Measurements from ENCODE around the gene PAPPA2.
"Not testable (repeated sequence)": the region's sequence is repeated elsewhere in the genome, so short reads cannot be mapped to it uniquely, and the experiment has no call there.

Gene PAPPA2

GRCh38 chr1:176462674-176463378 lies at the start of gene PAPPA2:
Gene PAPPA2 (plus strand): TSS chr1:176463175. CDS start chr1:176556323, 93,148 bp downstream.
- Histone ChIP-seq H3K36me3 (ENCODE audit: control insufficient read depth, insufficient read depth, low read length, severe bottlenecking) (no peaks in the 10 kb centered on the region), H3K27me3 (replicated peaks; ENCODE audit: control insufficient read depth, insufficient read depth, low read length) (no peaks in the 10 kb centered on the region), H3K9me3 (ENCODE audit: control insufficient read depth, low read length) (peaks cover 6% of the 10 kb centered on the region), H3K4me3 (ENCODE audit: low read length) (no peak within 1 kb of the TSS), H3K4me1 (ENCODE audit: control insufficient read depth, insufficient read depth, low read length) (no peaks in the 10 kb centered on the region), H3K9ac (ENCODE audit: low read length) (no peak within 1 kb of the TSS)
- no peak for DNase-seq (ENCODE audit: low read depth)

- no peaks in the 10 kb centered on the region for H3K9me3 ChIP-seq (ENCODE audit: control insufficient read depth, low read length)
Observed at GRCh38 chr1:176416777-176417176, 46.2 kb upstream of the PAPPA2 start.

GRCh38 chr1:176419608-176420007 lies 43.4 kb upstream of the PAPPA2 start:
- not testable (repeated sequence) for DNase-seq (ENCODE audit: low read depth); H3K27me3 ChIP-seq (replicated peaks; ENCODE audit: control insufficient read depth, insufficient read depth, low read length); H3K9ac ChIP-seq (ENCODE audit: low read length); H3K4me1 ChIP-seq (ENCODE audit: control insufficient read depth, insufficient read depth, low read length); H3K36me3 ChIP-seq (ENCODE audit: control insufficient read depth, insufficient read depth, low read length, severe bottlenecking); H3K4me3 ChIP-seq (ENCODE audit: low read length)
- peaks cover 12% of the 10 kb centered on the region for H3K9me3 ChIP-seq (ENCODE audit: control insufficient read depth, low read length)

More at GRCh38 chr1:176416777-176417176, 46.2 kb upstream of the PAPPA2 start:
- Histone ChIP-seq H3K27me3 (replicated peaks; ENCODE audit: control insufficient read depth, insufficient read depth, low read length) (no peaks in the 10 kb centered on the region), H3K36me3 (ENCODE audit: control insufficient read depth, insufficient read depth, low read length, severe bottlenecking) (no peaks in the 10 kb centered on the region), H3K4me3 (ENCODE audit: low read length) (no peak overlapping the region), H3K9ac (ENCODE audit: low read length) (no peak overlapping the region), H3K4me1 (ENCODE audit: control insufficient read depth, insufficient read depth, low read length) (no peaks in the 10 kb centered on the region)
- DNase-seq (ENCODE audit: low read depth) = no peak

- no peak overlapping the region for H3K4me3 ChIP-seq (ENCODE audit: low read length)
- peaks cover 8% of the 10 kb centered on the region for H3K4me1 ChIP-seq (ENCODE audit: control insufficient read depth, insufficient read depth, low read length)
- H3K9ac ChIP-seq (ENCODE audit: low read length) = no peak overlapping the region
- DNase-seq (ENCODE audit: low read depth) = no peak
- no peaks in the 10 kb centered on the region for H3K27me3 ChIP-seq (replicated peaks; ENCODE audit: control insufficient read depth, insufficient read depth, low read length)
- no peaks in the 10 kb centered on the region for H3K9me3 ChIP-seq (ENCODE audit: control insufficient read depth, low read length)
- H3K36me3 ChIP-seq (ENCODE audit: control insufficient read depth, insufficient read depth, low read length, severe bottlenecking) = no peaks in the 10 kb centered on the region
Observed at GRCh38 chr1:176434234-176434633, 28.7 kb upstream of the PAPPA2 start.

GRCh38 chr1:176436251-176436650 lies 26.7 kb upstream of the PAPPA2 start:
- no peak overlapping the region for H3K4me3 ChIP-seq (ENCODE audit: low read length)
- H3K36me3 ChIP-seq (ENCODE audit: control insufficient read depth, insufficient read depth, low read length, severe bottlenecking) = no peaks in the 10 kb centered on the region
- peaks cover 8% of the 10 kb centered on the region for H3K4me1 ChIP-seq (ENCODE audit: control insufficient read depth, insufficient read depth, low read length)
- H3K9ac ChIP-seq (ENCODE audit: low read length) = no peak overlapping the region
- no peaks in the 10 kb centered on the region for H3K27me3 ChIP-seq (replicated peaks; ENCODE audit: control insufficient read depth, insufficient read depth, low read length)
- no peak for DNase-seq (ENCODE audit: low read depth)
- no peaks in the 10 kb centered on the region for H3K9me3 ChIP-seq (ENCODE audit: control insufficient read depth, low read length)

GRCh38 chr1:176440176-176440575 lies 22.8 kb upstream of the PAPPA2 start:
- DNase-seq (ENCODE audit: low read depth) = no peak
- H3K27me3 ChIP-seq (replicated peaks; ENCODE audit: control insufficient read depth, insufficient read depth, low read length) = no peaks in the 10 kb centered on the region
- no peaks in the 10 kb centered on the region for H3K36me3 ChIP-seq (ENCODE audit: control insufficient read depth, insufficient read depth, low read length, severe bottlenecking)
- no peaks in the 10 kb centered on the region for H3K9me3 ChIP-seq (ENCODE audit: control insufficient read depth, low read length)
- no peak overlapping the region for H3K9ac ChIP-seq (ENCODE audit: low read length)
- H3K4me1 ChIP-seq (ENCODE audit: control insufficient read depth, insufficient read depth, low read length) = peaks cover 5% of the 10 kb centered on the region
- no peak overlapping the region for H3K4me3 ChIP-seq (ENCODE audit: low read length)

GRCh38 chr1:176444286-176444685 lies 18.7 kb upstream of the PAPPA2 start:
- no peaks in the 10 kb centered on the region for H3K36me3 ChIP-seq (ENCODE audit: control insufficient read depth, insufficient read depth, low read length, severe bottlenecking)
- no peak overlapping the region for H3K4me3 ChIP-seq (ENCODE audit: low read length)
- H3K9me3 ChIP-seq (ENCODE audit: control insufficient read depth, low read length) = no peaks in the 10 kb centered on the region
- H3K27me3 ChIP-seq (replicated peaks; ENCODE audit: control insufficient read depth, insufficient read depth, low read length) = no peaks in the 10 kb centered on the region
- no peaks in the 10 kb centered on the region for H3K4me1 ChIP-seq (ENCODE audit: control insufficient read depth, insufficient read depth, low read length)
- H3K9ac ChIP-seq (ENCODE audit: low read length) = no peak overlapping the region
- DNase-seq (ENCODE audit: low read depth) = no peak

GRCh38 chr1:176445402-176445801 lies 17.6 kb upstream of the PAPPA2 start:
- Histone ChIP-seq H3K4me1 (ENCODE audit: control insufficient read depth, insufficient read depth, low read length) (peaks cover 4% of the 10 kb centered on the region), H3K9me3 (ENCODE audit: control insufficient read depth, low read length) (no peaks in the 10 kb centered on the region), H3K27me3 (replicated peaks; ENCODE audit: control insufficient read depth, insufficient read depth, low read length) (no peaks in the 10 kb centered on the region), H3K9ac (ENCODE audit: low read length) (no peak overlapping the region), H3K4me3 (ENCODE audit: low read length) (no peak overlapping the region), H3K36me3 (ENCODE audit: control insufficient read depth, insufficient read depth, low read length, severe bottlenecking) (no peaks in the 10 kb centered on the region)
- DNase-seq (ENCODE audit: low read depth) = no peak

GRCh38 chr1:176448340-176448739 lies 14.6 kb upstream of the PAPPA2 start:
- no peak overlapping the region for H3K4me3 ChIP-seq (ENCODE audit: low read length)
- peaks cover 4% of the 10 kb centered on the region for H3K9me3 ChIP-seq (ENCODE audit: control insufficient read depth, low read length)
- H3K9ac ChIP-seq (ENCODE audit: low read length) = no peak overlapping the region
- no peaks in the 10 kb centered on the region for H3K36me3 ChIP-seq (ENCODE audit: control insufficient read depth, insufficient read depth, low read length, severe bottlenecking)
- DNase-seq (ENCODE audit: low read depth) = no peak
- no peaks in the 10 kb centered on the region for H3K27me3 ChIP-seq (replicated peaks; ENCODE audit: control insufficient read depth, insufficient read depth, low read length)
- H3K4me1 ChIP-seq (ENCODE audit: control insufficient read depth, insufficient read depth, low read length) = peaks cover 9% of the 10 kb centered on the region

- peaks cover 9% of the 10 kb centered on the region for H3K4me1 ChIP-seq (ENCODE audit: control insufficient read depth, insufficient read depth, low read length)
- H3K9me3 ChIP-seq (ENCODE audit: control insufficient read depth, low read length) = peaks cover 4% of the 10 kb centered on the region
- peak; percentile 0 for DNase-seq (ENCODE audit: low read depth)
- no peak overlapping the region for H3K9ac ChIP-seq (ENCODE audit: low read length)
- no peaks in the 10 kb centered on the region for H3K27me3 ChIP-seq (replicated peaks; ENCODE audit: control insufficient read depth, insufficient read depth, low read length)
- H3K36me3 ChIP-seq (ENCODE audit: control insufficient read depth, insufficient read depth, low read length, severe bottlenecking) = no peaks in the 10 kb centered on the region
- H3K4me3 ChIP-seq (ENCODE audit: low read length) = peak overlapping the region; percentile 27
Observed at GRCh38 chr1:176450526-176450925, 12.4 kb upstream of the PAPPA2 start.

GRCh38 chr1:176451741-176452140 lies 11.2 kb upstream of the PAPPA2 start:
- not testable (repeated sequence) for H3K27me3 ChIP-seq (replicated peaks; ENCODE audit: control insufficient read depth, insufficient read depth, low read length); H3K4me1 ChIP-seq (ENCODE audit: control insufficient read depth, insufficient read depth, low read length); H3K4me3 ChIP-seq (ENCODE audit: low read length); H3K36me3 ChIP-seq (ENCODE audit: control insufficient read depth, insufficient read depth, low read length, severe bottlenecking); H3K9me3 ChIP-seq (ENCODE audit: control insufficient read depth, low read length); H3K9ac ChIP-seq (ENCODE audit: low read length); DNase-seq (ENCODE audit: low read depth)

- Histone ChIP-seq H3K9ac (ENCODE audit: low read length) (no peak overlapping the region), H3K36me3 (ENCODE audit: control insufficient read depth, insufficient read depth, low read length, severe bottlenecking) (no peaks in the 10 kb centered on the region), H3K4me1 (ENCODE audit: control insufficient read depth, insufficient read depth, low read length) (no peaks in the 10 kb centered on the region), H3K4me3 (ENCODE audit: low read length) (no peak overlapping the region), H3K9me3 (ENCODE audit: control insufficient read depth, low read length) (peaks cover 15% of the 10 kb centered on the region), H3K27me3 (replicated peaks; ENCODE audit: control insufficient read depth, insufficient read depth, low read length) (no peaks in the 10 kb centered on the region)
- DNase-seq (ENCODE audit: low read depth) = no peak
Observed at GRCh38 chr1:176456795-176457194, 6.2 kb upstream of the PAPPA2 start.

Data from adipocyte (in vitro differentiated cells).